B cell (primary cell): ENCODE data around the gene RAD50. TPM values are rescaled to one million over a fixed set of nuclear protein-coding genes. Genes with fewer than 3 reads are reported as not detected.
"Not testable (repeated sequence)": the region's sequence is repeated elsewhere in the genome, so short reads cannot be mapped to it uniquely, and the experiment has no call there.

ENCODE experiments used
- ATAC-seq: fragments of 200-7000 bp; cut with Tn5 transposase; one replicate; pipeline ENCODE4 v1.10.0; 2021; ENCODE audit warnings: low read depth, mild to moderate bottlenecking, moderate number of reproducible peaks, moderate library complexity
- CTCF ChIA-PET: fragments of 350-600 bp; sonication (Branson Sonifier 250); formaldehyde crosslinking; loops from one replicate; lab custom pipeline; 2021; ENCODE audit warnings: antibody characterized with exemption, inconsistent platforms; lab: Charles Lee
- POLR2A ChIA-PET: fragments of 350-600 bp; sonication (Branson Sonifier 250); formaldehyde crosslinking; loops from one replicate; lab custom pipeline; 2021; ENCODE audit warnings: antibody characterized with exemption; lab: Charles Lee
- DNase-seq: peaks from one replicate; pipeline ENCODE4 v3.0.0; 2013
- H2AFZ ChIP-seq: 2 replicates; pipeline ENCODE4 v1.6.1; 2012; ENCODE audit warnings: mild to moderate bottlenecking, low read depth, low read length; ENCODE audit not compliant: insufficient read depth, poor library complexity, severe bottlenecking
- H3K27ac ChIP-seq, 2 donors: 1 replicate in 1 of 2; 2 replicates in 1 of 2; pipeline ENCODE4 v1.5.1; 2012 to 2013; ENCODE audit warnings: low read length in 2 of 2, mild to moderate bottlenecking in 2 of 2, moderate library complexity in 1 of 2
- H3K27me3 ChIP-seq, 4 experiments: fragments of 200-600 bp in 1 of 4; sonication (generic) in 1 of 4; replicated peaks in 1 of 4; 1 replicate in 2 of 4; 2 replicates in 2 of 4; pipeline versions ENCODE4 v1.6.1 to v1.7.0; 2013 to 2016; ENCODE audit warnings: low read length in 3 of 4, mild to moderate bottlenecking in 2 of 4, mixed read lengths in 1 of 4, moderate library complexity in 1 of 4; ENCODE audit not compliant: insufficient read depth in 4 of 4, control insufficient read depth in 3 of 4; ENCODE audit errors: control extremely low read depth in 1 of 4
- H3K36me3 ChIP-seq, 2 experiments: replicated peaks in 1 of 2; 1 replicate in 1 of 2; 2 replicates in 1 of 2; pipeline versions ENCODE4 v1.6.1 to v1.7.1; 2013; ENCODE audit warnings: low read length in 1 of 2; ENCODE audit not compliant: insufficient read depth in 2 of 2, control insufficient read depth in 1 of 2; ENCODE audit errors: control extremely low read depth in 1 of 2, extremely low read depth in 1 of 2
- H3K4me1 ChIP-seq, 2 donors: fragments of 200-600 bp in 1 of 2; sonication (generic) in 1 of 2; 1 replicate in 1 of 2; 2 replicates in 1 of 2; pipeline versions ENCODE4 v1.5.1 to v1.6.1; 2013 to 2017; ENCODE audit warnings: low read length in 2 of 2; ENCODE audit not compliant: control insufficient read depth in 2 of 2, insufficient read depth in 2 of 2
- H3K4me2 ChIP-seq: replicated peaks from 2 replicates; pipeline ENCODE3; 2012; ENCODE audit warnings: mild to moderate bottlenecking, low read depth, low read length; ENCODE audit not compliant: poor library complexity, severe bottlenecking
- H3K4me3 ChIP-seq, 5 experiments: fragments of 200-600 bp in 1 of 5; sonication (generic) in 1 of 5; 1 replicate in 3 of 5; 2 replicates in 2 of 5; pipeline versions ENCODE4 v1.5.1 to v1.7.0; 2011 to 2016; ENCODE audit warnings: low read length in 4 of 5, mild to moderate bottlenecking in 4 of 5, low read depth in 2 of 5, control low read depth in 1 of 5, moderate library complexity in 1 of 5; ENCODE audit not compliant: insufficient read depth in 1 of 5; ENCODE audit errors: control extremely low read depth in 1 of 5, extremely low read depth in 1 of 5
- H3K79me2 ChIP-seq: fragments of 200-600 bp; sonication (generic); one replicate; pipeline ENCODE4 v1.6.0; 2016; ENCODE audit warnings: low read length; ENCODE audit not compliant: control insufficient read depth, insufficient read depth
- H3K9ac ChIP-seq: fragments of 200-600 bp; sonication (generic); 2 replicates; pipeline ENCODE4 v1.6.1; 2017; ENCODE audit warnings: mild to moderate bottlenecking, low read length, moderate library complexity
- H3K9me3 ChIP-seq, 3 donors: one replicate each; pipeline versions ENCODE4 v1.6.1 to v1.7.1; 2013; ENCODE audit warnings: low read length in 2 of 3; ENCODE audit not compliant: control insufficient read depth in 2 of 3, insufficient read depth in 1 of 3; ENCODE audit errors: control extremely low read depth in 1 of 3
- H4K20me1 ChIP-seq: 2 replicates; pipeline ENCODE4 v1.6.0; 2012; ENCODE audit warnings: mild to moderate bottlenecking, low read length; ENCODE audit not compliant: insufficient read depth, control insufficient read depth, poor library complexity, severe bottlenecking
- H3K27ac Mint-ChIP-seq: one replicate; pipeline ENCODE4 v1.8.0; 2021; ENCODE audit warnings: mixed read lengths
- H3K27me3 Mint-ChIP-seq: one replicate; pipeline ENCODE4 v1.8.0; 2021; ENCODE audit warnings: mixed read lengths
- H3K4me1 Mint-ChIP-seq: one replicate; pipeline ENCODE4 v1.8.0; 2021; ENCODE audit warnings: mixed read lengths
- H3K4me3 Mint-ChIP-seq: one replicate; pipeline ENCODE4 v1.8.0; 2021; ENCODE audit warnings: mixed read lengths
- H3K9me3 Mint-ChIP-seq: one replicate; pipeline ENCODE4 v1.8.0; 2022; ENCODE audit warnings: mixed read lengths; ENCODE audit not compliant: insufficient read depth
- CTCF ChIP-seq: fragments of 200-600 bp; IDR thresholded peaks from one replicate; pipeline ENCODE4 v1.8.0; 2022; ENCODE audit warnings: antibody characterized with exemption, mild to moderate bottlenecking
- EZH2 ChIP-seq: IDR thresholded peaks from 2 replicates; pipeline ENCODE4 v1.6.1; 2012; ENCODE audit warnings: borderline replicate concordance, low read depth, mild to moderate bottlenecking, moderate library complexity, low read length; ENCODE audit not compliant: insufficient read depth, poor library complexity, severe bottlenecking
- WGBS: methylation state at CpG from one replicate; pipeline ENCODE4 v1.1.5; 2013; ENCODE audit warnings: missing lambda C conversion rate; ENCODE audit not compliant: insufficient coverage; 5-methylcytosine and 5-hydroxymethylcytosine counted together
- intact Hi-C: fragments of 100-400 bp; cut with micrococcal nuclease; formaldehyde crosslinking; loops from one replicate; pipeline ENCODE4 v1.10.0; 2022
- polyA plus RNA-seq: library from polyadenylated mRNA; depleted of rRNA; stranded (reverse); fragments of >200 nt; gene quantifications from 2 replicates; pipeline ENCODE4 v1.2.3, GENCODE V29; 2012
- total RNA-seq, 2 donors: library from RNA; stranded (reverse); fragments of 120-200 nt in 1 of 2; gene quantifications; 1 replicate in 1 of 2; 2 replicates in 1 of 2; pipeline versions ENCODE4 v1.2.3 to v1.2.4, GENCODE V29; 2013 to 2022

Gene RAD50
- total and polyA plus RNA-seq, 2 donors (not counting 1 experiment from before 2014, with no cell fraction given): 11.2 to 32.7 TPM

- H3K9me3 Mint-ChIP-seq: peaks cover 3% of the 10 kb centered on the region
- TF ChIP-seq CTCF: no peak
- TF ChIP-seq EZH2: no peak
- WGBS: no CpG with 5 or more reads among the region's 1 CpG
- CTCF ChIA-PET: interaction anchor here (0.7 to 1.8 kb wide), 2 partner anchors 11 to 40 kb away, joined by 4 to 5 read pairs; no protein-coding TSS in a partner anchor
- Histone ChIP-seq H3K4me1 (no peaks in the 10 kb centered on the region), H2AFZ (no peak overlapping the region), H3K4me2 (no peak overlapping the region), H3K79me2 (peaks cover 46% of the 10 kb centered on the region), H4K20me1 (peaks cover 6% of the 10 kb centered on the region), H3K9me3 (peaks cover 2 to 11% (median 11%) of the 10 kb centered on the region in 3 donors), H3K36me3 (peaks cover 21 to 47% of the 10 kb centered on the region in 2 experiments), H3K4me3 (no peak overlapping the region), H3K27ac (no peak overlapping the region), H3K27me3 (no peaks in the 10 kb centered on the region), H3K9ac (no peak overlapping the region)
- H3K4me3 Mint-ChIP-seq: no peak overlapping the region
- no peaks in the 10 kb centered on the region for H3K27me3 Mint-ChIP-seq
- POLR2A ChIA-PET: no interaction called here
- H3K27ac Mint-ChIP-seq: no peak overlapping the region
- intact Hi-C loops: no loop called here
- DNase-seq (no peak), ATAC-seq (no peak)
- no peaks in the 10 kb centered on the region for H3K4me1 Mint-ChIP-seq
Observed at GRCh38 chr5:132566657-132567056, 9.9 kb downstream of the RAD50 start.

GRCh38 chr5:132576123-132576522, 19.3 kb downstream of the RAD50 start:
- Histone ChIP-seq H3K4me1 (no peaks in the 10 kb centered on the region), H4K20me1 (no peaks in the 10 kb centered on the region), H3K4me3 (no peak overlapping the region), H3K9ac (no peak overlapping the region), H3K4me2 (no peak overlapping the region), H2AFZ (no peak overlapping the region), H3K27me3 (no peaks in the 10 kb centered on the region), H3K36me3 (peaks cover 0 to 55% of the 10 kb centered on the region in 2 experiments), H3K9me3 (no peaks in the 10 kb centered on the region), H3K79me2 (no peaks in the 10 kb centered on the region), H3K27ac (no peak overlapping the region)
- Mint-ChIP-seq H3K4me3 (no peak overlapping the region), H3K27ac (no peak overlapping the region), H3K4me1 (no peaks in the 10 kb centered on the region), H3K9me3 (peaks cover 3% of the 10 kb centered on the region), H3K27me3 (no peaks in the 10 kb centered on the region)
- no peak for ATAC-seq
- no CpG with 5 or more reads among the region's 1 CpG for WGBS
- intact Hi-C loops: no loop called here
- no peak for TF ChIP-seq CTCF
- TF ChIP-seq EZH2: no peak
- ChIA-PET CTCF (no interaction called here), POLR2A (no interaction called here)
- DNase-seq: no peak

GRCh38 chr5:132584560-132584959, 27.8 kb downstream of the RAD50 start:
- H3K4me1 ChIP-seq: not testable (repeated sequence)

More at GRCh38 chr5:132584560-132584959, 27.8 kb downstream of the RAD50 start:
- H3K27ac ChIP-seq, H3K27me3 Mint-ChIP-seq, POLR2A ChIA-PET, H3K9me3 Mint-ChIP-seq, ATAC-seq, intact Hi-C loops, H3K4me3 Mint-ChIP-seq, H3K9me3 ChIP-seq, DNase-seq, CTCF ChIA-PET, H3K4me3 ChIP-seq, H3K27ac Mint-ChIP-seq, H3K27me3 ChIP-seq, H2AFZ ChIP-seq, H3K79me2 ChIP-seq, H3K9ac ChIP-seq, H3K4me2 ChIP-seq, H3K4me1 Mint-ChIP-seq, H4K20me1 ChIP-seq: not testable (repeated sequence)
- peaks cover 5 to 49% of the 10 kb centered on the region in 2 experiments for H3K36me3 ChIP-seq
- WGBS: no CpG with 5 or more reads among the region's 2 CpGs
